Stimulated activated CD8-positive, alpha-beta memory T cell treated with anti-CD3 and anti-CD28 coated beads, Interleukin-7, amount 100 ng/mL, for 48 hours (primary cell): ENCODE data around the gene GOSR1.
"Not testable (repeated sequence)": the region's sequence is repeated elsewhere in the genome, so short reads cannot be mapped to it uniquely, and the experiment has no call there.

ENCODE experiments used
- DNase-seq, 2 donors: peaks; one replicate each; pipeline ENCODE4 v3.0.0-alpha.2; 2020; ENCODE audit warnings: low read depth in 1 of 2; ENCODE audit errors: extremely low read depth in 1 of 2

Gene GOSR1

DNA sequence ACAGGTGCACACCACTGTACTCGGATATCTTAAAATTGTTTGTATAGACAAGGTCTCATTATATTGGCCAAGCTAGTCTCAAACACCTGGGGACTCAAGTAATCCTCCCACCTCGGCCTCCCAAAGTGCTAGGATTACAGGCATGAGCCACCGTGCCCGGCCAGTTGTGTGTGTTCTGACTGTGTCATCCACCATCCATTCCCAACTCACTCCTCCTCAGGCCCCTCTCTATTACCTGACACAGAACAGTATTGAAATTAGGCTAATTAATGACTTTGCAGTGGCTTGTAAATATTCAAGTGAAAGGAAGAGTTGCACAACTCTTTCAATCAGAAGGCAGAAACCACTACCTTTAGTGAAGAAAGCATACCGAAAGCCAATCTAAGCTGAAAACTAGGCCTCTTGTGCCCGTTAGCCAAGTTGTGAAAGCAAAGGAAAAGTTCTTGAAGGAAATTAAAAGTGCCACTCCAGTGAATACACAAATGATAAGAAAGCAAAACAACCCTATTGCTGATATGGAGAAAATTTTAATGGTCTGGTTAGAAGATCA lies 28.7 kb downstream of the GOSR1 start:
- no peak for DNase-seq

GRCh38 chr17:30506481-30506880 lies 29.3 kb downstream of the GOSR1 start:
- DNase-seq, result no peak

- no peak for DNase-seq
Observed at GRCh38 chr17:30513346-30513745, 36.1 kb downstream of the GOSR1 start.

- no peak for DNase-seq
Observed at GRCh38 chr17:30514895-30515596, 37.8 kb downstream of the GOSR1 start.

- DNase-seq, result no peak
Observed at GRCh38 chr17:30517786-30518185, 40.6 kb downstream of the GOSR1 start.

GRCh38 chr17:30519166-30519565 lies 42.0 kb downstream of the GOSR1 start:
- no peak for DNase-seq

- no peak for DNase-seq
Observed at GRCh38 chr17:30519707-30520106, 42.5 kb downstream of the GOSR1 start.

DNA sequence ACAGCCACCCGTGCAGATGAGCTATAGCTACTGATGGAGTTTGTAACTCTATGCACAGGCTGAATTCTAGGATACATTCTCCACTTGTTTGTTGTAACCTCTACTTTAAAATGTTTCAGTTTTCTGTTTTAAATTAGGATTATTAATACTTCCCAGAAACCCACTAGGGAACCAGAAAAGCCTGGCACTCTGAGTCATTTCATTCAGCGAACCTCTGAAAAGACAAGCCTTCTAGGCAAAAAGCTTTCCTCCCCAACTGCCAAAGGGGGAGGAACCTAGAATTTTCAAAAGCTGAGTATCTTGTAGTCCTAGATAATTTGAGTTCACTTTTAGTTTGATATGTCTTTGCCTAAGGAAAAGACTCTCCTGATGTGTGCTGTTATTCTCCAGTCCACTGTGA lies 43.2 kb downstream of the GOSR1 start:
- no peak for DNase-seq

GRCh38 chr17:30520882-30521281 lies 43.7 kb downstream of the GOSR1 start:
- no peak for DNase-seq

DNA sequence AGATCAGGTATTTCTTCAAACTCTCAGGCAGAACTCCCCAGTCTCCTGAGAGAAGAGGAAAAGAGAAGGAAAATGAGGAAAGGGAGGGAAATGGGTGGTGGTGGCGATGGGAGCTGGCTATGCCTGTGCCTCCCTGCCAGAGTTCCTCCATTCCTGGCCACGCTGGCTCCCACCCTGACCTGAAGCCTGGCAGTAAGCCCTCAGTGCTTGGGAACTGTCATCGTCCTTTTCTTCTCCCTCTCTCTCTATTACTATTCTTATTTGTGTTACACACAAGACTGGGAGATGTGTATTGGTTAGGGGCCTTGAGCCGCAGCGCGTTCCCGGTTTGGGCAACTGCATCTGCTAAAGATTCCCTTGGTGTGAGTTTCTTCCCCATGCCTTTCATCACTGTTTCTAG lies 44.6 kb downstream of the GOSR1 start:
- no peak for DNase-seq

GRCh38 chr17:30523236-30523635 lies 46.0 kb downstream of the GOSR1 start:
- DNase-seq, result not testable (repeated sequence)

DNA sequence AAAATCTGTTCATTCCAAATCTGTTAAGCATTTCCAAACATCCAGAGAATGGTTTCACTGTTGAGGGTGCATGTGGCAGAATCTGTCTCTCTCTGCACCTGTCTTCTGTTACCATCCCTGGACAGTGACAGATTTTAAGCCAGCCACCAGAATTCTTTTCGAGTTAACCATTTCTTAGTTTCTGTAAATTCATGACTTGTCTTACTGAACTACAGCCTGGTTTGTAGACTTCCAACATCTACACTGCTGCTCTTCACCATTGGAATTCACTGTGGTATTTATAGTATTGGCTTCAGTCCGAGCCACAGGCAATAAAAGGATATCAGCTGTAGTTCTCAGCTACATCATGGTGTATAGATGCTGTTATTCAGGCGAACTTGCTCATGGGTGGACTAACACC lies 47.6 kb downstream of the GOSR1 start:
- no peak for DNase-seq

DNA sequence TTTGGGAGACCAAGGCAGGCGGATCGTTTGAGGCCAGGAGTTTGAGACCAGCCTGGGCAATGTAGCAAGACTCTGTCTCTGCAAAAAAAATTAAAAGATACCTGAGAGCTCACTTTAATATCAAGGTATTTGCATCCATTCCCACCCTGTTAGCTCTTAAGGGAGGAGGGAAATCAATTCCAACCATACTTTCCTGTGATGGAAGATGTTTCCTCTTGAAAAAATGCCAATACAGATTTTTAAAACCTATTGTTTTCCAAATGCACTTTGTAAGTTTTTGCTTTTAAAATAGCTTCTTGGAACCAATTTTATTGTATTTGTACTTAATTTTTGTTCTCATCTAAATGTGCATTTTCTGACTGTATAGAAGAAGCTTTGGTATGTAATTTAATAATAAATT lies 49.2 kb downstream of the GOSR1 start:
- no peak for DNase-seq

GRCh38 chr17:30528701-30529100 lies 51.5 kb downstream of the GOSR1 start:
- DNase-seq, result not testable (repeated sequence)

DNA sequence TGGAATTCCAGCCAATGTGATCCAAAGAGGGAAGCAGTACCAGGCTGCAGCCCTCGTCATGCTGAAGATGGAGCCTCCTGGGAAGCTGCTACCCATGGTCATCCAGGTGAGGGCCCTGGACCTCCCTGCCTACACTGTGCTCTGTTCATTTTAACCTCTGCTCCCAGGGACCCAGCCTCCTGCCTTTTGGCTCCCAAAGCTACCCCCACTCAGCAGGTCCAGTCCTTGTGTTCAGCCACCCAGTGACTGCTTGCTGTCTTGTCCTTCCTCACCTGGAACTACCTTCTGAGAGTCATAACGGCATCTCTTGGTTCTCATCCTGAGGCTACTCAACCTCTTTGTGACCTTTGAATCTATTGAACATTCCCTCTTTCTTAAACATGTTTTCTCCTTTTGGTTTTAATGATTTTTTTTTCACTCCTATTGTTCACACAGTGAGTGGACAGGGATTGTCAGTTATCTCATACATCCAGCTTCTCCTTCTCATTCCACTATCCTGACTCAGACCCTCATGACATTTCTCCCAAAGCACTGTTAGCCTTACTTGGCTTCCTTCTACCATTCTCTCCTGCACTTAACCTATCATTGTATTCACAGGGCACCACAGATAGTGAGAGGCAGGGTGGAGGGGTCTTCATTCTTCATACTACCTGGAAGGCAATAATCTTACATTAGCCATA lies 53.3 kb downstream of the GOSR1 start:
- DNase-seq, result no peak

DNA sequence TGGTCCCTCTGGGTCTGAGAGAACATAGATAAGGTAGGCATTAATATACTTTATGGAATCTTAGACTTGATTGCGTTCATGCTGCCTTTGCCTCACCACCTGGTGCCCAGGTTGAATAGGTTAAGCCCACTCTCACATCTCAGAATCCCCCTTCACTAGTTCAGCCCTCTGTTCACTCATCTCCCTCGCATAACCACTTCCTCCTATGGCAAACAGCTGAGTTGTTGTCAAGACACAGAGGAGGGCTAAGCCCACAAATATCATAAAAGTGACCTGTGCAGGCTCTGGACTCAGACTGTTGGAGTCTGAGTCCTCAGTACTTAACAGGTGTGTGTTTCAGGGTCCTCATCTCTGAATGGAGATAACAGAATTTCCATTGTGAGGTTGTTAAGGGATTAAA lies 55.7 kb downstream of the GOSR1 start:
- no peak for DNase-seq

DNA sequence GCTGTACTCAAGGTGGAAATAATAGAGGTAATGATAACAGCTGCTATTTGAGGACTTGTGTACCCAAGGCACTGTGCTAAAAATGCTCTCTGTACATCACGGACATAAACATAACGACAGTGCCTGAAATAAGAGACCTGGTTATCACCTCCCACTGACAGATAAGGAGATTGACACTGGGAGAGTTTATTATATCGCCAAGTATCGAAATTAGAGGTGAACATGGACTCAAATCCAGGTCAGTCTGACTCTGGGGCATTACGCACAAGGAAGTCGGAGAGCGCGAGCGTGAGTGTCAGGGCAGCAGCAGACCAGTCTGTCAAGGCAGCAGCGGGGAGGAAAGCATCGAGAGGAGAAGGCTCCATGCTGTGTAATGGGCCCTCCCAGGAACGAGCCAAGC lies 57.1 kb downstream of the GOSR1 start:
- DNase-seq, result no peak

GRCh38 chr17:30534938-30535921 lies 58.0 kb downstream of the GOSR1 start:
- DNase-seq, result no peak

DNA sequence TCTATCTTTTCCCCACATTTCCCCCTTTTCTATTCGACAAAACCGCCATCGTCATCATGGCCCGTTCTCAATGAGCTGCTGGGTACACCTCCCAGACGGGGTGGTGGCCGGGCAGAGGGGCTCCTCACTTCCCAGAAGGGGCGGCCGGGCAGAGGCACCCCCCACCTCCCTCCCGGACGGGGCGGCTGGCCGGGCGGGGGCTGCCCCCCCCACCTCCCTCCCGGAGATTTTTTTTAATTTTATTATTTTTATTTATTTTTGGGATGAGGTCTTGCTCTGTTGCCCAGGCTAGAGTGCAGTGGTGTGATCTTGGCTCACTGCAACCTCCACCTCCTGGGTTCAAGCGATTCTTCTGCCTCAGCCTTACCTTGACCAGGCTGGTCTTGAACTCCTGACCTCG lies 59.6 kb downstream of the GOSR1 start:
- not testable (repeated sequence) for DNase-seq

- not testable (repeated sequence) for DNase-seq
Observed at GRCh38 chr17:30537667-30538066, 60.5 kb downstream of the GOSR1 start.

GRCh38 chr17:30541802-30542201 lies 64.6 kb downstream of the GOSR1 start:
- no peak for DNase-seq
